ENCODE data around the gene ARHGAP15.

ARHGAP15 gene

DNA sequence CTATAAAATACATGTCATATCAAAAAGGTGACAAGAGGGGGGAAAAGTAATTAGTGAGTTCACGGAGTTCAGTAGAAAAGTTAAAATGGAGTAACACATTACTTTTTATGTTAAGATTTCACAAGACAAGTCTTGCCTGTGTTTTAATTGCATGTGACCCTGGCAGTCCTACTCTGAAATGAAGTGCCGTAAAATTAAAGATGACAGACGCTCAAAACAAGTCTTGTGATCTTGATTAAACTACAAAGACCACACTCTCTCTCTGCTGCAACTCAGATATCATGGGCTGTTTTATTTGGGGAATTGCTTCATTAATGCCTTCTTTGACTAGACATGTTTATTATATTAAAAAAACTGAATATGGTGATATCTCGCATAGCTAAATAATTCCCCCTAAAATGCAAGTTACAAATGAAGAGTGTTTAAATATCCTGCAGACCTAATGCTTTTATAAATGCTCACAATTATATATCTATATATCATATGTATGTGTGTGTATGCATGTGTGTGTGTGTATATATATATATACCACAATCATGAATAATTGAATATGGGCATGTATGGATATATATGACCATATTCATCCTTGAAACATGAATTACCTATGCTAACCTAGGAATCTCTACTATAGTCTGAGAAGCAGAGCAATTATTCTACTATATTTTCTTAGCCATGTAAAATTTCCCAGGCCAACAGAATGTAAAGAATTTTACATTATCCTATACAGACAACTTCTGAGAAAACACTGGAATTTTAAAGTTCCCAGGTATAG lies 647.5 kb downstream of the ARHGAP15 start:
- no peak for DNase-seq (ENCODE audit: low read depth)

DNA sequence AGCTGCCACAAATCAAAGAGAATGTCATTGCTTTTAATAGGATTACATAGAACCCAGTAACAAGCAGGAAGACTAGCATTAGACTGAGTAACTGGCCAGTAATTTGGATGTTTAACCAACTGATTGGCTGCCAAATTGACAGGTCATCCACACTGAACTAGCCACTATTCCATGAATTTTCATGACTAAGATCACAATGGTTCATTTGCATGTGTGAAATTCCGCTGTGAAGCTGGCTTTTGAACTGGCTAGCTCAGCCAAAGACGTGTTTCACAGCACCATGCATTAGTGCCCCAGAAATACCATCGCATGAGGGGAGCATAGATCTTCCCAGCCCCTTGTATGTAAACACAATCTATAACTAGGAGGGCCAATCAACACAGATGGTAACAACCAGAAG lies 649.8 kb downstream of the ARHGAP15 start:
- DNase-seq (ENCODE audit: low read depth), result no peak

DNA sequence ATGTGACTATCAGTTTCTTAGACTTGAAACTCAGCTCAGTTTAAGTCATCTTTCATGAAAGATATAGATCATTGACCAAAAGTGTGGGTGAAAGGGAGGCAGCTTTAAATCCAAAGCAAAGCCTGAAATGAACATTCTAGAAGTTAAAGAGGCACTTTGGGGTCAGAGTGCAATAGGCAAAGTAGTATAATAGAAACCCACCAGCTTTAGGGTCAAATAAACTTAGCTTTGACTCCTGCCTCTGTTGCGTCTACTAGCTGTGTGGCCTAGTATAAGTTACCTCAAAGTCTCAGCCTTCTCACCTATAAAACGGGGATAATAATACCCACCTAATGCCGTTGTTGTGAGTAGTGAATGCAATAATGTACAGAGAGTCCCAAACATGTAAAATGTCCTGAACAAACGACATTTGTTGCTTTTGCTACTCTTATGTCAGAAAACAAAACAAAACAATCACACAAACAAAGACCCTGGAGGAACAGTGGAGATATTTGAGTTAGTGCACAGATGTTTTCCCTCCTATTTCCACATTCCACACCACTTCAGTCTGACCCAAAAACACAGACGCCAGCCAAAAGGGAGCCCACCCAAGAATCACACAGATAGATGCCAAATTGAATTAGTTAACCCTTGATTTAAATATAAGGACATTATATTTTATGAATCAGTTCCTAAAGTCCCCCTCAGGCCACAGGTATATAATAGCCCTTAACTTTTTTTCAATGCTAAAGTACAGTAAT lies 657.0 kb downstream of the ARHGAP15 start:
- no peak for DNase-seq (ENCODE audit: low read depth)

DNA sequence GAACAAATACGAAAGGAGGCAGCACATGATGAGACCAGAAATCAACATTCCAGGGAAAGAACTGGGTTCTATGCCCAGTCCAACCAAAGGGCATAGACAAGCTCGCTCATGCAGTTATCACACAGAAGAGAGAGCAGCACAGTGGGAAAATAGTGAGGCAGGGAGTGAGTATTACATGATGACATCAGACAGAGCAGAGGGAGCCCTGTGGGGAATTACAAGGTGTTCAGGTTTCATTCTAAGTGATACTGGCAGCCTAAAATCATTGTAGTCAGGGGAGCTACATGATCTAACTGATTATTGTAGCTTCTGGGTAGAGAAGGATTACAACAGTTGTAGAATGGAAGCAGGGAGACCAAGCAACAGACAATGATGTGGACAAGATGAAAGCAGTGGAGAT lies 658.5 kb downstream of the ARHGAP15 start:
- DNase-seq (ENCODE audit: low read depth), result no peak

DNA sequence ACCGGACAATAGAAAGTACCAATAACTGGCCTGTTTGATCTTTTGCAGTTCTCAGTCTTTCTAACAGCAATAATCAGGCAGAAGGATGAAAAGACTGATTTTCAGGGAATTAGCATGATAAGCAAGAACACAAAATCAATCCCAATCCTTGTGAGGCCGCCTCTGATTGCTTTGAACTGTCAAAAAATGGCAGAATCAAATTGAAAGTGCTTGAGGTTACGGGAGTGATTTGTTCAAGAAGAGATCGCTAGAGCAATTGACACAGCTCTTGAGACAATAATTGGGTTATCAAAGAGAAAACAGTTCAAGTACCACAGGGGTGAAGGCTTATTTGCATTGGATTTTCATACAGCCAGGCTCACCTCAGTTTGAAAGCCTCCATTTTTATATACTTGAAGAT lies 663.4 kb downstream of the ARHGAP15 start:
- DNase-seq (ENCODE audit: low read depth), result no peak

DNA sequence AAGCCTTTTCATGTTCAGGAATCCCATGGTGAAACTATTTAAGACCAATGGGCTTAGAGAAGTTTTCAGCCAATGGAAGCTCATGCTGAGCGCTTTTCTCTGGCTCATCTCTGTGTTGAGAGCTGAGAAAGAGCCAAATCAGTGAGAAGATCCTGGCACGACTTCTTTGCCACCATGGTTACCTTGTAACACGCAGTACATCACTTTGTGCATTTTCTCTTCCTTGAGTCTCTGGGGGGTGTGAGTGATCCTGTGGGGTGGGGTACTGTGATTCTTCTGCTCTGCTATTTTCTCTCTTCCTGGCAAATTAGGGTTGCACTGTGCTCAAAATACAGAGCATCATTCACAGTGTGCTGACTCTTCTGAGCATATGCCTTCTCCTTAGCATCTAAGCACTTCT lies 664.2 kb downstream of the ARHGAP15 start:
- no peak for DNase-seq (ENCODE audit: low read depth)

DNA sequence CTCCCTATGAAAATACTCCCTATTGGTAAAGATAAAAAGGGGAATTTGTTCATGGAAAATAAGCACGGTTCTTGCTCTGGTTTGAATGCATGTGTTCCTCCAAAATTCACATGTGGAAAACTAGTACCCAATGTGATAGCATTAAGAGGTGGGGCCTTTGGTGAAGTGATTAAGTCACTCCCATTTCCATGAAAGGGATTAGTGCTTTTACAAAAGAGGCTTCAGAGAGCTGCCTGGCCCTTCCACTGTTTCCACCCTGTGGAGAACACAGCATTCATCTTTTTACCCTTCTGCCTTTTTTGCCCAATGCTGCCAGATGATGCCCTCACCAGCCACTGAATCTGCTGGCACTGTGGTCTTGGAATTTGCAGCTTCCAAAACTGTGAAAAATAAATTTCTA lies 666.8 kb downstream of the ARHGAP15 start:
- DNase-seq (ENCODE audit: low read depth), result no peak

DNA sequence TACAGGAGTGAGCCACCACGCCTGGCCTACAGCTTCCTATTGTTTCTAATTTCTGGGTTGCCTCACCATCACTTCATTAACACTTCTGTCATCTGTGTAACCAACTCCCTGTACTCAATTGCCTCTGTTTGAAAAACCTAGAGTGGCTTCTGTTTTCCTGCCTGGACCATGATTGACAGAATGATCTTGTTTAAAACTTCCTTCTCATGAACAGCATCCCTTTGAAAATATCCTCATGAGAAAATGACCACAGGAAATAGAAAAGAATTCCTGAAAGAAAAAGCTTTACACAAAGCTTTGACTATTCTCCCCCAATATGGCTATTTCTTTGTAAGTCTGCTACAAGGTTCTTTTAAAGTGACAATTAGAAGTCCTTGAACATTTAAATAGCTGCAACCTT lies 672.3 kb downstream of the ARHGAP15 start:
- no peak for DNase-seq (ENCODE audit: low read depth)

DNA sequence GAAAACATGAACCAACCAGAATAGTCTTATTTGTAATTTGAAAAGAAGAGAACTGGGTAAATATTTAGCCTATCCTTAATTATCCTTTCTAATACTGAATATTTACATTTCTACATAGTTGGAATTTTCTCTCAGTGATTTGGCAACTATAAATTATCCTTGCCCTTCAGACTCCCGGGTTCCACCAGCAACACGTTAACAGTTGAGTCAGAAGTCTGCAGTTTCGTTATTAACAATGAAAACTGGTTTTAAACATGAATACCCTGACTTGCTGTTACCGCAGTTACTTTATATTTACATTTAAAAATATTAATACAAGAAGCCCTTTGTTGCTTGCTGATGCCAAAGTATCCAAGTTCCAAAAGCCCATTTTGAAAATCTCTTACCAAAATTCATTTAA lies 673.0 kb downstream of the ARHGAP15 start:
- no peak for DNase-seq (ENCODE audit: low read depth)

DNA sequence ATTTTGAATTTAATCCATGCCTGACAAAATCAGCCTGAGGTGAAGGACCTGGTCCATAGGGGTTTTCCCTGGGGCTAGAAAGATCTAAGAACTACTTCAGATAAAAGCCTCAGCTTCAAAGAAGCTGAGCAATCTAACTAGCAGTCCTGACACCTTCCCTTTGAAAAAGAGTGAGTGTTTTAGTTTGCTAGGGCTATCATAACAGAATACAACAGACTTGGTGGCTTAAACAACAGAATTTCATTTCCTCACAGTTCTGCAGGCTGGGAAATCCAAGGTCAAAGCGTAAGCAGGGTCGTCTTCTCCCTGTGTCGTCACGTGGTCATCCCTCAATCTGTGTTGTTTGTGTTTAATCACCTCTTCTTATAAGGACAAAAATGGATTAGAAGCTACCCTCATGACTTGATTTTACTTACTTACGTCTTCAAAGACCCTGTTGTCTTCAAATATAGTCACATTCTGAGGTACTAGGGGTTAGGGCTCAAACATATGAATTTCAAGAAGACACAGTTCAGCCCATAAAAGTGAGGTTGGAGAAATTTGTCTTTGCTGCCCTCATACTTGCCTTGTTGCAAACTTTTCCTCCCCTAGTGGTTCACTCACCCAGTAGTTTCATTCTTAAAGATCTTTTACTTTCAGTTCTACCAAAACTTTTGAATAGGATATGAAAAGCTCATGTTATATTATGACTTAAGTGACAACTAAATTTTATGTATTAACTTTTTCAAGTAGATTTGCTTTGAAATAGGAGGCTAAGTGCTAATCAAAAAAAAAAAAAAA lies 673.8 kb downstream of the ARHGAP15 start:
- DNase-seq (ENCODE audit: low read depth), result no peak

DNA sequence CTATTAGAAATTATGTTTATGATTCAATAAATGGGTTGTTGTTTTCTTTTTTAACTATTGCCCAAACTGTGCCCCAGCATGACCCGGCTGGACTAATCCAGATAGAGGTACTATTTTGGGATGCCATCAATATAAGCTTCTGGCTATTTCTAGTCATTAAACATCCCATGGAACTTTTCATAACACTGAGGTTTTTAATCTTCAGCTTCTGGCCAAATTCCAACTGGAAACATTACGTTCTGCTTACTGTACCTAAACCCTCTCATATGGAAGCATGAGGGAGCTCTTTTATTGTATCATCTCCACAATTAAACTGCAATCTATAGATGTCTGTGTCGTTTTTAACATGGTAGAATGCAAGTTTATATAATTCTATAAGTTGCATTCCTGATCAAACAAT lies 674.7 kb downstream of the ARHGAP15 start:
- no peak for DNase-seq (ENCODE audit: low read depth)

DNA sequence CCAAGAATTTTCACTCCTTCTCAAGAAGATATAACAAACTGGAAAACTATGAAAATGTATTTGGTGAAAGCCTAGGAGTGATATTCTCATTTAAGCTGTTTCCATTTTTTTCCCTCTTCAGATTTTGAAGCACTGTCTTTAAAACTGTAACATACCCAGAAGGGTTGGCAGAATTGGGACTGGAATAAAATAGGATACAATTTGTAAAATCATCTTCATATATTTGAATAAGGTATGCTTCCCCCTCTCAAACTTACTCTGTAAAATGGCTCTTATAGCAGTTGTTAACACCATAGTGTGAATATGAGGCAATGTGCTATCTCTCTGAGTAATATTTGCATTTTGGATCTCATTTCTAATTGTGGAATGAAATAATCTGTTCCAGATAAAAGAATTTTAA lies 676.4 kb downstream of the ARHGAP15 start:
- no peak for DNase-seq (ENCODE audit: low read depth)

DNA sequence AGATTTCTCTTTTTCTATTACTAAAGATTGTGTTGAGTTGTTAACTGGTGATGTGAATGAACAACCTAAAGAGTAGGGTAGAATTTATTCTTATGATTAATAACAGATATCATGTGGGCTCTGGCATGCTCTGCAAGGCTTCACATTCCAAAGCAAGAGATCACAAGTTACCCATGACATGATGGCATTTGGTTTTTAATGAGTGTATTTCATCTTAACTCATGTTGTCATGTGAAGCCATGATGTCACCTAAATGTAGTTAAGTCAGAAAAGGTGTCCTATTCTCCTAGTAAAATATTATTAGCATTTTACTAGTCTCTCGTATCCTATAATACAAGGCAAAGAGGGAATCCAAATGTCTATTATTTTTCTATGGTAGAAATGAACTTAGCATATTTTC lies 678.0 kb downstream of the ARHGAP15 start:
- no peak for DNase-seq (ENCODE audit: low read depth)

DNA sequence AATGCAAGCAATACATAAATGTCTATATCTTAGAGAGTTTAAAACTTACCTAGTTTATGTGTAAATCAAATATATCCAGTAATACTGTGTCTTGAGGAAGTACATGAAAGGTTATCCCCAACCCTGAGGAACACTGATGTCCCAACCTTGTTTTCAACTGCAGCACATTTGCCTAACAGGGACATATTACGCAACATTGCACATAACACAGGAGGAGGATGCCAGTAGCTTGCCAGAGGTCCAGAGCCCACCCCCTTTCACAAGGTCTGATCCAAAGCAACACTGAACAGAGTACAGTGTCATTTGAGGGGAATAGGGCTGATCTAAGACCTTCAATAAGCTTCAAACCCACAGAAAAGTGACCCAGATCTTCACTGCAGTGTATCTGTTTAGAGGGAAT lies 678.5 kb downstream of the ARHGAP15 start:
- no peak for DNase-seq (ENCODE audit: low read depth)

DNA sequence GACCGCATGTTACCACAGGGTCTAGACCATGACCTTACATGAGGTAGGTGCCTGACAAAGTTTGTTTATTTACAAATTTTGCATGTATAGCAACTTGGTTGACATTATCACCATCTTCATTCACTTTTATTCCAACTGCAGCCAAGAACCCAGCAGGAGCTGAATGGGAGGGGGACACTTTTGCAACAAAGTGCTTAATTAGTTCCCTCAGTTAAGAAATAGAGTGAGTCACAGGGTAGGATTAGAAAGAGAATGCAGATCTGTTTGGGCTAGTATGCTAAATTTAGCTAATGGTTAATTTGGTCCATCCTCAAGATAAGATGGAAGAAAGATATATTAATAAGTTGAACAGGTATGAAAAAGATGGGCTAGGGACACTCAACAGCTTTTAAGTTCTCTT lies 678.9 kb downstream of the ARHGAP15 start:
- no peak for DNase-seq (ENCODE audit: low read depth)

DNA sequence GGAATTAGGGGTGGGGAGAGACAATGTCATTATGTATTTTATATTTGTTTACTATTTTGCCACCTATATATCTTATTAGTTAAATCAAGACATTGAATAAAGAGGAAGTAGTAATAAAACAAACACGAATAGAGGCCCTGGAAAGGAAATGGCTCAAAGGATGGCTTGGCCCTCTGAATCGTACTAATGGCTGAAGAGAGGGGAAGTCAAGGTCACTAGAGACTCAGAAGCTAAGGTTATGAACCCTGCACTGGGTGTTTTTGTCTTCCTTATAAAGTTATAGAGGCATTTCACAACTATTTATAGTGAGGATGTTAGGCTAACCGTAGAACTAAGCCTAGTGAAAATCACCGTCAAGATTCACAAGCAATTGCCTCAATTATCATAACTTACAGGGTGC lies 685.9 kb downstream of the ARHGAP15 start:
- DNase-seq (ENCODE audit: low read depth), result no peak

DNA sequence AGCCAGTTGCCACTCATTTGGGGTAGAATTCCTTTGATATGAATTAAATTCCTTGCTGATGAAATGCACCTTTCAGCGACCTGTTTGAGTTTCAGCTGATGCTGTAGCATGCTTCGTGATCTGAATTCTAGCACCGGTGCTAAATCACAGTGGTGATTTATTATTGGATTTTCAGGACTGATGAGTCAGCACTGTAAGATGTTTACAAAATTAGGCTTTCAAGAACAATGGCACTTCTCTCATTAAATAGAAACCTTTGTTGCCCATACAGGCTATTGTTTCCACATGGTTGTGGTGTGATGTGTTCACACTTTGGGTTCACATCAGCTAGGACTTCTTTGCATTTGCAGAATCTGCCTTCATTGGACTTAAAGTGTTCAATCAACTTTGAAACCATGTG lies 687.7 kb downstream of the ARHGAP15 start:
- DNase-seq (ENCODE audit: low read depth), result no peak
